Stimulated activated CD4-positive, alpha-beta T cell treated with anti-CD3 and anti-CD28 coated beads, Interleukin-1b, Interleukin-23, amount 100 ng/mL, for 24 hours (primary cell): ENCODE results near the gene TNFRSF21.

Source experiments
- DNase-seq, 4 experiments: peaks; one replicate each; pipeline ENCODE4 v3.0.0-alpha.2; 2020; ENCODE audit warnings: low read depth in 4 of 4, low spot score in 1 of 4

TNFRSF21 gene

GRCh38 chr6:47254051-47254450 lies 55.7 kb downstream of the TNFRSF21 start:
- DNase-seq = no peak

DNA sequence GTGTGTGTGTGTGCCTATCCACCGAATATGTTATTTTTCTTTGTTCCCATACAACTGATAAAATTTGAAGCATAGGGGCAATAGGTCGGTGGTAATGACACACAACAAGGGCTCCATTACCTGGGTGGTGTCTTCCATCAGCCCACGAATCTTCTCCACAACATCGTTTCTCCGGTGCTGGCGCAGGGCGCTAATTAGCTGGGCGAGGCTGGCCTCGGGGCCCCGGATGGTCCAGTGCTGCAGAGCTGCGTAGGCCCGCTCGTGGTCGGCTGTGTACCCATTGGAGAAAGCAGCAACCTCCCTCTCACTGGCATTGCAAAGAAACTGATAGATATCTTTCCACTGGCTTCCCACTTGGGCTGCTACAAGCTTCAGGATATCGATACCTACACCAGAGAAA lies 56.6 kb downstream of the TNFRSF21 start:
- DNase-seq = no peak

- no peak for DNase-seq
Observed at GRCh38 chr6:47252633-47253032, 57.1 kb downstream of the TNFRSF21 start.

- DNase-seq = no peak
Observed at GRCh38 chr6:47251396-47251795, 58.3 kb downstream of the TNFRSF21 start.

DNA sequence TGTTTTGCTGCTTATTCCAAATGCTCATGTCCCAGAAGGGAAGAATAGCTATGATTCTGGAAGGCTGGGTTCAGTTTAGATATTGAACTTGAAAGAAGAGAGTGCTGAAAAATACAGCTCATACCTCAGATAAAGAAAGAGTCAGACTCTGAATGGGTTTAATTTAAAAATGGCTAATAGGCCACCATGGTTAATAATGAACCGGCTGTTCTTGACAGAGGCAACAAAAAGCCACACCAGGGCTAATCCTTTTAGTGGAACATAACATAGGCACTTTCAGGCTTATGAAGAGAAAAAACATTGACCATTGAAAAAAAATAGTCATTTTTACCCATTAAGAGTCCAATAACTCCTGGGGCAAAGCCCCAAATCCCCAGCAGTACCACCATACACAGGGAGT lies 59.4 kb downstream of the TNFRSF21 start:
- DNase-seq = no peak

GRCh38 chr6:47248446-47248845 lies 61.3 kb downstream of the TNFRSF21 start:
- no peak for DNase-seq

DNA sequence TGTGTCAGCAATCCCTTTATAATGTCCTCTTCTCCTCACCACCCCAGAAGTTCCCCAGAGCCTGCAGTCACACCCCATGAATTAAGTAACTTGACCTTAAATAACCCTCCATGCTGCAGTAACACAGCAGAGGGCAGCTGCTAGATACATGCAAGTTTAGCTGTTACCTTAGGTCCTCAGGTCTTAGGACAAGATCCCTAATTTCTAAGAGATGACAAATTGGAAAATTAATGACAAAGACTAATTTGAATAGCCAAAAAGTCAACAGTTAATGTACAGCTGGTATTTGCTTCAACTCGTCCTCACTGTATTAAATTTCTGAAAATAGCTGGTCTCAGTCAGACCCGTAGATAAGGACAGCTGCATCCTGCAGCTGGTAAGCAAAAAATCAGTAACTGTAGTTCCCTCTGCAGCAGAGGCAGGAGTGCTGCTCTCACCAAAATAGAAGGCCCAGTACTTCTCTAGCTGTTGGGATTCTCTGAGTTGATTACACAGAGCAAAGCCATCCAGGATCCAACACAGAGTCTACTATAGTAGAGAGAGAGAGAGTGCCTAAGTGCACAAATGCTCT lies 62.4 kb downstream of the TNFRSF21 start:
- no peak for DNase-seq

DNA sequence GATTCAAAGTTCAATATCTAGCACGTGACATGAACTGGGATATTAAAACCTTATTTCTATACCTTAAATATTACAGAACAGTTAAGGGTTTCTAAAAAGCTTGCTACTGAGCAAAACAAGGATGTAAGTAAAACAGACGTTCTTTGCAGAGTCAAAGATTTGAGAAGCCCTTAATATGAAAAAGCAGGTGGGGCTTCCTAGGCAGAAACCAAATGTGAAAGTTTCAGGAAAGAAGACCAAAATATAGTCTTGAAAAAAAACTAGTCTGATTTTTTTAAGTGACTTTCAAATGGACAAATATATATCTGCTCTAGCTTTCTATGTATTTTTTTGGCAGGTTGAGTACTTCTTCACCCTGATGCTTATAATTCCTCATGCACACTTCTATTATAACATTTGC lies 63.2 kb downstream of the TNFRSF21 start:
- no peak for DNase-seq

DNA sequence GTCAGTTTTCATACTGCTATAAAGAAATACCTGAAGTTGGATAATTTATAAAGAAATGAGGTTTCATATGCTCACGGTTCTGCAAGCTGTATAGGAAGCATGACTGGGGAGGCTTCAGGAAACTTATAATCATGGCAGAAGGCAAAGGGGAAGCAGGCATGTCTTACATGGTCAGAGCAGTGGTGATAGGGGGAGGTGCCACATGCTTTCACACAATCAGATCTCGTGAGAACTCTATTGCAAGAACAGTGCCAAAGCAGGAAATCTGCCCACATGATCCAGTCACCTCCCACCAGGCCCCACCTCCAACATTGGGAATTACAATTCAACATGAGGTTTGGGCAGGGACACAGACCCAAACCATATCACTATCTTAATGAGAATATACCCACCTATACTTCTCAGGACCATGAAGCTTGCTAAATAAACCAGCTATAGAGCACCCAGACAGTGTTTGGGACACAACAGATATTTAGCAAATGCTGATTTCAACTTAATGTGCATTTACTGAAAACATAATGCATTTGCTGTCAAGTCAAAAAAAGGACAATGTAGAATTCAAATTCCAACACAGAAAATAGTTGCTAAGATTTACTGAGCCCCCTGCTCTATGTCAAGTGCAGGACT lies 63.8 kb downstream of the TNFRSF21 start:
- DNase-seq = no peak

GRCh38 chr6:47242483-47243386 lies 67.0 kb downstream of the TNFRSF21 start:
- peak in 2 of 4 experiments; percentile 1 to 14 for DNase-seq

DNA sequence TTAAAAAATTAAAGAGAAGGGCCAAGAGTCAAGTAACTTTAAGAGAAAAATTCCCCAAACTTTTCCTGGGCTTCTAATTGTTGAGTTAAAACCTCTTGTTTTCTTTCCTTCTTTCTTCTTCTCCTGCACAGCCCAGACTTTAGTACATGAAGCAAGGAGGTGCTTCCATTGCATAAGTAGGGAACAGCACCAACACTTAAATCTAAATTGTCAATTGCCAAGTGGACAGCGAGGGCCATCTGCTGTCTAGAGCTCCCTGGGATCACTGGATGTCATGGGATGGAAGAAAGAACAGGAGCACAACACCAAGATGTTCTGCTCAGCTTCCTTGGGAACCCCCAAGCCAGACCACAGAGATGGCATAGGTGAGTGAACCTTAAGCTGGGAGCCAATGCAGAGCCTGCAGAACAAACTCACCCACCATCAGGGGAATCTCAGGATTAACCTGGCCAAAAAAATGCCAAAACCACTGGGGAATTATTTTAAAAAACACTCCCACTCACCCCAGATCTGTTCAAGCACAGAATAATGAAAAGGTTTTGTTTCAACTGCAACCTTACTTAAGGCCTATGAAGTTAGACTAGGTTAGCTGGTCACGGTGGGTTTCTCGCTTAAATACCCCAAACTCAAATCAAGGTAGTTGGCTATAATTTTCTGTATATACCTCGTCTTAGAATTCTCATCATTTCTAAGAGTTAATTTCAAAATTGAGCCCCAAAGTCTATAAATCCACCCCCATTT lies 67.8 kb downstream of the TNFRSF21 start:
- no peak for DNase-seq

DNA sequence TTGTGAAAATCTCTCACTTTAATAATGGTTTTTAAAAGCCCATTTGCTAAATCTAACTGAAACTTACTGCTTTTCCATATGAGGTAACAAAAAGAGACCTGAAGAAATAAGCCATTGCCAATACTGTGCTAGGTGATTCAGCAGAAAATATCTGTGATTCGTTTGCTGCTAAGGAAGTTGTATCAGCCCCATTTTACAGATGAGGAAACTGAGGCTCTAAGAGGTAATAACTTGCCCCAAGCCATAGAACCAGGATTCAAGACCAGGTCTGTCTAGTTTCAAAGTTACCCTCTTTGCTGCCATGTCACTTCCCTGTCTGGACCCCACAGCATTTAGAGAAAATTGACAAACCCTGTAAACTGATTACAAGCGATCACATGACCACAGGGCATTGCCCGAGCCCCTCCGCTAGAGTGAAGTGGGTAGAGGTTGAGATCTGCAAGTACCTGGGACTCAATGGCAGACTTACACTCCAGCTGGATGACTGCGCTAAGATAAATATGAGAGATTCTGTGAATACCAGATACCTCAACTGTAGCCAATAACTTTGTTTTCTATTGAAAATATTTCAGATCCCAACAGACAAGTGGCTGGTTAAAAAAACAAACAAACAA lies 69.3 kb downstream of the TNFRSF21 start:
- DNase-seq = no peak

- no peak for DNase-seq
Observed at GRCh38 chr6:47239546-47239945, 70.2 kb downstream of the TNFRSF21 start.

DNA sequence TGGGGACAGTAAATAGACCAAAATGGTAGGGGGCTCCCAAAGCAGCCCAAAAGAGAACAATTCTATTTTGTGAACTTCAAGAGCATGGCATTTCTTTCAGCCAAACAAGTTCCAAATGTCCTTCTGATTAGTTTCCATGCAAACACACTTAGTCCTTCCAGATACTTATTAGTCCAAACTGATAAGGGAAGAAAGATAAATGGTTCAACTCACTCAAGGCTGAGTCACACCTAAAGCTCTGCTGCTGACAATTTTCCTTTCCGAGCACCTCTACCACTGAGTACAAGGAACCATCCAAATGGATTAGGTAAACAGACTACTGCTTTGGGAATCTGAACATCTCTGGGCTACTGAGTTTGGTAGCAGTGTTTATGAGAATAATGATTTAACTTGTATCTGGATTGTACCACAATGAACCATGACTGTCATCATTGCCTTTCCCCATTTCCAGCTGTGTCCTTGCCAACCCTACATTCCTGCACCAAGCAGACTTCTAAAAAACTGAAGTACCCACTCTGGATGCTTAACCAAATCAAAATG lies 71.2 kb downstream of the TNFRSF21 start:
- DNase-seq = no peak

DNA sequence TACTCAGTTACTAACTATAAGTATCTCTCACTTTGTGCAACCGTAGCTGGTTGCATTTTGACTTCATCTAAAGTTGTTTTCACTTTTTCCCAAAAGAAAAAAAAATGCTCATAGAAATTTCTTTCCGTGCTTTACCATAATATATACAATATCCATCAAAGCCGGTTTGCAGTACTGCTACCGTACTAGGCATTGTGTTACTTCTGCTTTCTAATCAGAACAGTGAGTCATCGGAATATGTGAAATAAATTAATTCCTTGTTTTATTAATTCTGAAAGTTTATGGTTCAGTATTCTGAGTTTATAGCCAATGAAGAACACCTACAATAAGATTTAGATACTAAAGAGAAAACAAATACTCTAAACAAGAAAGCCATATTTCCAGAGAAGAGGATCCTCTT lies 72.5 kb downstream of the TNFRSF21 start:
- no peak for DNase-seq

DNA sequence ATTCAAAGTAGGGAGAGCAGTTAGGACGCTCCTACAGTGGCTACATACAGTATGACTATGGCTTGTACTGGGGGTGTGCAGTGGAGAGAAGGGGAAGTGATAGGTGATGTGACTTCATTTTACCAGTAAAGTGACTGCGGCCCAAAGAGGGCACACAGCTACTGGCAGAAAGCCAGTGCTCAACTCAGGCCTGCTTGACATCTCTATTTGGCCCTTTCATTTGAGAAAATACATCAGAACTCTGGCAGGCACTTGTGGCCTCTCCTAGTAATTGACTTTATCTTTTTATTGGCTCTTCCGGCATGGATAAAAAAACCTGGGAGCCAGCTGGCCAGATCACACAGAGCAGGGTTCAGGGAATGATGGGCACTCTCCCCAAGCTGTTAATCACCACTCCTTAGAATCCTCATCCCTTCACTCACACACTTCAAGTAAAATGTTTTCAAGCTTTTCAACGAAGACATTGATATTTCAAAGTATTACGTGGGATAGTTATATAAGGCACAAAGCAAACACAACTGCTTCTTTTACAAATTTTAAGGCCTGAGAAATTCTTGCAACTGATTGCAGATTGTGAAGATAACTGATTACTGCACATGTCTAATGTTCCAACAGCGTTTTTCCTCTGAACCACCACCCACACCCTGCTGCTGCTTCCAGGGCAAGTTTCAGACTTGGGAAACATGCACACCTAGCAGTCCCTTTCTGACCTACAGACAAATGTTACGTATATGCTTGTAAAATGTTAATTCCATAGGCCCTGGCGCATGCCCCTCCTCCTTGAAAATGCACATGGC lies 73.5 kb downstream of the TNFRSF21 start:
- no peak for DNase-seq

- no peak for DNase-seq
Observed at GRCh38 chr6:47235421-47235820, 74.3 kb downstream of the TNFRSF21 start.

- no peak for DNase-seq
Observed at GRCh38 chr6:47234266-47234933, 75.3 kb downstream of the TNFRSF21 start.

DNA sequence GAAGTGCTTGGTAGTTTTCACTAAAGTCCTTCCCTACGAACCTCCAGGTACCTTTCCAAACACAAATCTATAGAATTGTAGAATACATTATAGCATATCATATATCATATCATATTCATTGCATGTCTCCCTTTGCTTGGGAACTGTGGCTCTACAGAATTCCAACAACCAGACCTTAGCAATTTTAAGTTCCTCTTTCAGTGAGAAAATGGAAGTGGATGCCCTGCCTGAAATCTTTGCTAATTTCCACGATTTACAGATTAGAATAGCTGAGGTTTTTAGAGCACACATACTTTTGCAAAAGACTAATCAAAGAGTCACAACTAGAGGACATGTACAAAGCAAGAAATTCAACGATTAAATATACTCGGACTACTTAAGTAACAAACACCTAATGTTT lies 78.6 kb downstream of the TNFRSF21 start:
- DNase-seq = no peak

GRCh38 chr6:47230579-47230978 lies 79.1 kb downstream of the TNFRSF21 start:
- DNase-seq = no peak
